ENCODE data around the gene ZFAND2B.
A peak's percentile ranks its signal among the peaks of the same experiment; 100 is the strongest.

Gene ZFAND2B

GRCh38 chr2:219243291-219243761 is 36.7 kb downstream of the ZFAND2B start:
- H3K4me3 ChIP-seq (ENCODE audit: low read depth, low read length), result peak overlapping the region; percentile 27

GRCh38 chr2:219244789-219245147 is 38.2 kb downstream of the ZFAND2B start:
- no peak for TF ChIP-seq CTCF (IDR thresholded peaks at IDR 0.05; ENCODE audit: low read depth, low read length, missing control alignments)
- Histone ChIP-seq H3K27me3 (replicated peaks) (no peaks in the 10 kb centered on the region), H3K36me3 (replicated peaks) (peaks cover 5% of the 10 kb centered on the region), H3K27ac (peak overlapping the region; percentile 88), H3K4me3 (ENCODE audit: low read depth, low read length) (peak overlapping the region; percentile 98)
- in situ Hi-C loops (cut with HindIII; ENCODE audit: low pct_ligation_motif_present, low sequenced_read_pairs), result no loop called here
- no peak for DNase-seq

More at GRCh38 chr2:219243291-219243761, 36.7 kb downstream of the ZFAND2B start:
- H3K36me3 ChIP-seq (replicated peaks), result peaks cover 4% of the 10 kb centered on the region
- DNase-seq, result no peak
- no peaks in the 10 kb centered on the region for H3K27me3 ChIP-seq (replicated peaks)
- in situ Hi-C loops (cut with HindIII; ENCODE audit: low pct_ligation_motif_present, low sequenced_read_pairs), result no loop called here
- no peak overlapping the region for H3K27ac ChIP-seq
- no peak for TF ChIP-seq CTCF (IDR thresholded peaks at IDR 0.05; ENCODE audit: low read depth, low read length, missing control alignments)

GRCh38 chr2:219245148-219245898 is 38.7 kb downstream of the ZFAND2B start, which contains the start of the genes GLB1L and STK16:
TSS of gene GLB1L (minus strand) at chr2:219245444. CDS start at chr2:219243573, 1,871 bp downstream.
TSS of gene STK16 (plus strand) at chr2:219245479. CDS start at chr2:219246000, 521 bp downstream.
- DNase-seq, result peak; percentile 94
- H3K36me3 ChIP-seq (replicated peaks), result peaks cover 5% of the 10 kb centered on the region
- in situ Hi-C loops (cut with HindIII; ENCODE audit: low pct_ligation_motif_present, low sequenced_read_pairs), result no loop called here
- no peak for TF ChIP-seq CTCF (IDR thresholded peaks at IDR 0.05; ENCODE audit: low read depth, low read length, missing control alignments)
- peak within 1 kb of the TSS; percentile 88 for H3K27ac ChIP-seq
- no peaks in the 10 kb centered on the region for H3K27me3 ChIP-seq (replicated peaks)
- peak within 1 kb of the TSS; percentile 98 for H3K4me3 ChIP-seq (ENCODE audit: low read depth, low read length)

- DNase-seq, result no peak
- H3K27me3 ChIP-seq (replicated peaks), result no peaks in the 10 kb centered on the region
- TF ChIP-seq CTCF (IDR thresholded peaks at IDR 0.05; ENCODE audit: low read depth, low read length, missing control alignments), result no peak
- H3K4me3 ChIP-seq (ENCODE audit: low read depth, low read length), result peak overlapping the region; percentile 98
- peaks cover 5% of the 10 kb centered on the region for H3K36me3 ChIP-seq (replicated peaks)
- H3K27ac ChIP-seq, result peak overlapping the region; percentile 88
- in situ Hi-C loops (cut with HindIII; ENCODE audit: low pct_ligation_motif_present, low sequenced_read_pairs), result no loop called here
Observed at GRCh38 chr2:219245899-219246230, 39.3 kb downstream of the ZFAND2B start.

GRCh38 chr2:219246559-219246958 is 40.0 kb downstream of the ZFAND2B start:
- H3K4me3 ChIP-seq (ENCODE audit: low read depth, low read length), result no peak overlapping the region
- DNase-seq, result no peak
- TF ChIP-seq CTCF (IDR thresholded peaks at IDR 0.05; ENCODE audit: low read depth, low read length, missing control alignments), result no peak

More at GRCh38 chr2:219246559-219246958, 40.0 kb downstream of the ZFAND2B start:
- Histone ChIP-seq H3K27me3 (replicated peaks) (no peaks in the 10 kb centered on the region), H3K27ac (no peak overlapping the region), H3K36me3 (replicated peaks) (peaks cover 5% of the 10 kb centered on the region)
- in situ Hi-C loops (cut with HindIII; ENCODE audit: low pct_ligation_motif_present, low sequenced_read_pairs), result no loop called here

Measured in brain microvascular endothelial cell (primary cell).